ACHN (cell line): ENCODE results near the gene CADM4.
"Not testable (repeated sequence)": the region's sequence is repeated elsewhere in the genome, so short reads cannot be mapped to it uniquely, and the experiment has no call there.

Experiments used
- DNase-seq: peaks from one replicate; pipeline ENCODE4 v3.0.0-alpha.2; 2015
- in situ Hi-C: cut with HindIII; loops from 2 replicates; pipeline ENCODE4 v1.10.0; 2017; ENCODE audit warnings: low sequenced_read_pairs, low pct_ligation_motif_present, low pct_unique_long_range_greater_than_20kb

Gene CADM4, protein sequence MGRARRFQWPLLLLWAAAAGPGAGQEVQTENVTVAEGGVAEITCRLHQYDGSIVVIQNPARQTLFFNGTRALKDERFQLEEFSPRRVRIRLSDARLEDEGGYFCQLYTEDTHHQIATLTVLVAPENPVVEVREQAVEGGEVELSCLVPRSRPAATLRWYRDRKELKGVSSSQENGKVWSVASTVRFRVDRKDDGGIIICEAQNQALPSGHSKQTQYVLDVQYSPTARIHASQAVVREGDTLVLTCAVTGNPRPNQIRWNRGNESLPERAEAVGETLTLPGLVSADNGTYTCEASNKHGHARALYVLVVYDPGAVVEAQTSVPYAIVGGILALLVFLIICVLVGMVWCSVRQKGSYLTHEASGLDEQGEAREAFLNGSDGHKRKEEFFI

DNA sequence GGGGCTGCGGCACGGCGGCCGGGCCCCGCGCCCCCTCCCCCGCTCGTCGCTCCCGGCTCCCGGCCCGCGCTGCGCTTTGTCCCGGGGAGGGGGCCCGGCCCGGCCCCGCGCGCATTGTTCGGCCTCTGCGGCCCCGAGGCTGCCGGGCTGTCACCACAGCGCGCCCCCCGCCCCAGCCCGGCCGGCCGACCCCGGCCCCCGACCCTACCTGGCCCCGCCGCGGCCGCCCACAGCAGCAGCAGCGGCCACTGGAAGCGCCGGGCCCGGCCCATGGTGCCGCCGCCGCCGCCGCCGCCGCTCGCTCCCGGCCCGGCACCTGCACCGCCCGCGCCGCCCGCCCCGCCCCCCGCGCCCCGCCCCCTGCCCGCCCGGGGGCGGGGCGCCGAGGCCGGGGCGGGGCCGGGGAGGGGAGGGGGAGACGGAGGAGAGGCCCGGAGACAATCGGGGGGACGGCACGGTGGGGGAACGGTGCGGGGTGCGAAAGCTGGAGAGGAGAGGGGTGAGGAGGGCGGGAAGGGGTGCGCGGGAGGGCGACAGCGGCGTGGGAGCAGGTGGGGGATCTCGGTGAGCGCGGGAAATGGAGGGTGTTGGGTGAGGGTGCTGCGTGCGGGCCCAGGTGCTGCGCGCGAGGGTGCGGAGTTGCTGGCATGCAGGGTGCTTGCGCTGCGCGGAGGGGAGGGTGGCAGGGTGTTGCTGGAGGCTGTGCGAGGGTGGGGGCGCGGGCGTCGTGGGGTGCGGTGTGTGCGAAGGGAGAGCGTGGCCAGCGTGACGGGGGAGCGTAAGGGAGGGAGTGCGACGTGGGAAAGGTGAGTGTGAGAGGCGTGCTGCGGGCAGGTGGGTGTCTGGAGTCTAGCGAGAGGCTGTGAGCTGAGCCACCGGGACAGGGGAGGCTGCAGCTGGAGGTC, at the start of gene CADM4:
CADM4 (minus strand) TSS at position 332 of the 905 bp plus-strand sequence; CDS start at position 272, 60 bp downstream.
- in situ Hi-C loops: no loop called here
- DNase-seq: peak; percentile 28

DNA sequence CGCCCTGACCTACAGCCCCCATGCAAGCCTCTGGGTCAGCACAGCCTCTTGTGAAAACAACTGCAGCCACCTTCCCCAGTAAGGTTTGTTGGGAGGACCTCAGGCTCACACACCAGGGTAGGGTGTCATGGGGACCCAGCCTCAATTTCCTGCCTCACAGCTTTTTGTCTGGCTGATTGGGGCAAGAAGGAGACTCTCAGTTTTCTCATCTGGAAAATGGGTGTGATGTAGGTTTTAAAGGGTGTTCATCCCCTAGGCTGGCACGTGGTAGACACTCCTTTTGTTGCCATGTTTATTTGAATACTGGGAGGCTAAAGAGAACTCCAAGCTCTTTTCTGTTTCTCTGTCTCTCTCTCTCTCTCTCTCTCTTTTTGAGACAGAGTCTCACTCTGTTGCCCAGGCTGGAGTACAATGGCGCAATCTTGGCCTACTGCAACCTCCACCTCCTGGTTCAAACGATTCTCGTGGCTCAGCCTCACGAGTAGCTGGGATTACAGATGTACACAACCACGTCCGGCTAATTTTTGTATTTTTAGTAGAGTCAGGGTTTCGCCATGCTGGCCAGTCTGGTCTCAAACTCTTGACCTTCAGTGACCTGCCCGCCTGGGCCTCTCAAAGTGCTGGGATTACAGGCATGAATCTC, 48.5 kb upstream of the CADM4 start:
- in situ Hi-C loops: no loop called here
- no peak for DNase-seq

DNA sequence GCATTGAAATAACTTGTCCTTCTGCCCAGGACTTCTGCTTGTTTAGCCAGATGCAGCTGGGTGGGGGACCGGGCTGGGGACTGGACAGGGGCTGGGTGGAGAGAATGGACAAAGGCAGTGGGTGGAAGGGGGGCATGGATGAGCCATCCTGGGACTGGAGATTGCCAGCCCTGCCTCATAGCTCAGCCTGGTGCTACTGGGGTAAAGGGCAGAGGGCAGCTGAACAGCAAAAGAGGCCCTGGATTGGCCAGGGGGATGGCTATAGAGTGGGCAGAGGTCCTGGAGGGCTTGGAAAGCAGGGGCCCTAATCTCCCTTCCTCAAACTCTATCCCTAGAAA, 48.0 kb upstream of the CADM4 start:
- no peak for DNase-seq
- in situ Hi-C loops: no loop called here

DNA sequence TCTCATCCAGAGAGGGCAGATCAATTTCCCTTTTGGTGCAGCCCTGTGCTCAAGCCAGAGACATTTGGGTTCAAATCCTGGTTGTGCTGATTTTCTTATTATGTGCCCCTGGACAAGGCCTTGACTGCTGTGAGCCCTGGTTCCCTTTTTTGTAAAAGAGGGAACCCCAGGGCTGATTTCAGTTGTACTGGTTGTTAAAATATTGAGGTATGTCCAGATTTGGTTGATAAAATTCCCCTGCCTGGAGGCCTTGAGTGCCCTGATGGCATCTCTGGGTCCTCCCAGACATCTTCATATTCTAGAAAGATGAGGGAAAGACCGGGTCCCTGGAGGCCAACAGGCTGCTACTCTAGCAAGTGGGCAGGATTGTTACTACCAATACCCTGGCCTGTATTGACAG, 44.7 kb upstream of the CADM4 start:
- in situ Hi-C loops: no loop called here
- DNase-seq: no peak

DNA sequence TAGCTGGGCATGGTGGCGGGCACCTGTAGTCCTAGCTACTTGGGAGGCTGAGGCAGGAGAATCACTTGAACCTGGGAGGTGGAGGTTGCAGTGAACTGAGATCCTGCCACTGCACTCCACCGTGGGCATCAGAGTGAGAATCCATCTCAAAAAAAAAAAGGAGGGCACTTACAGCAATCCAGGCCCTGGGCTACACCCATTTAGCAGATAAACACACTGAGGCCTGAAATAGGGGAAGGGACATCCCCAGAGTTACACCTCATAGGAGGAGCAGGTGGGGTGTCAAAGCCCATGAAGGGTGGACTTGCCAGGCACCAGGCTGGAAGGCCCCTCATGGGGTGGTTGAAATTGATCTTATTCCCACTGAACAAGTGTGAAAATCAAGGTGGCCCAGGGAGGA, 44.3 kb upstream of the CADM4 start:
- DNase-seq: no peak
- in situ Hi-C loops: no loop called here

DNA sequence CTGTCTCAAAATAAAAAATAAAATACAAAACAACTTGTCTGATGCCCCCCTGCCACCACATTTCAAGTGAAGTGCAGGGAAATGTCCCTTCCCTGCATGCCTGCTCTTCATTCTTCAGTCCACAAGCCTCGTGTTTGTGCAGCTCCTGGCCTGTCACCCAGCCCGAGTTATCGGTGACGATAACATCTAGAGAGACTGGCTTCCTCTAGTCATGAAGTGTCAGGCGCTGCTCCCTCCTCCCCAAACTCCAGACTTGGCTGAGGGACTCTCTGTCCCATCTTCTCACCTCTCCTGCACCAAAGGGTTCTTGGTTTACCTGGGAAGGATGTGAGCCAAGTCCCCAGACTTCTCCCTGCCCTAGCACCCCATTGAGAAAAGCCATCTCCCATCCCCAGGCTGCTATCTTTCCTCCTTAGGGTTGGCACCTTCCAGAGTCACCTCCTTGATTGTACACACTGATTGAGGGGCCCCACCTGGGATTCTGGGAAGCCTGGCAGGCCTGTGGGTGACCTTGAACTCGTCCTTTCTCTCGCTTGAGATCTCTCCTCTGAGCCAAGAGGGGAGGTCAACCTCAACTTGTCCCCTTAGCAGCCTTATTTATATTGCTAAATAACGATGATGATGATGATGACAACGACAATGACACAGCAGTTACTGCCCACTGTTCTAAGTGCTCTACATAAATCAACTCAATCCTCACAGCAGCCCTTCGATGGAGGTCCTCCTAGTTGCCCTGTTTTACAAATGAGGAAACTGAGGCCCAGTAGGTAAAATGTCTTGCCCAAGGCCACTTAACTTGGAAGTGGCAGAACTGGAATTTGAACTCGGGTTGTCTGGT, 43.4 kb upstream of the CADM4 start:
- in situ Hi-C loops: no loop called here
- no peak for DNase-seq

DNA sequence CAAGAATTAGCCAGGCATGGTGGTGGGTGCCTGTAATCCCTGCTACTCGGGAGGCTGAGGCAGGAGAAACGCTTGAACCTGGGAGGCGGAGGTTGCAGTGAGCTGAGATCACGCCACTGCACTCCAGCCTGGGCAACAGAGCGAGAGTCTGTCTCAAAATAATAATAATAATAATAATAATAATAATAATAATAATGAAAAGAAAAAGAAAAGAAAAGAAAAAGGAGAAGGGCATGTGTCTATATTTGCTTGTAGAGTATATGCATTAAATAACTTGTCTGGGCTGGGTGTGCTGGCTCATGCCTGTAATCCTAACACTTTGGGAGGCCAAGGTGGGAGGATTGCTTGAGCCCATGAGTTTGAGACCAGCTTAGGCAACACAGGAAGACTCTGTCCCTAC, 42.6 kb upstream of the CADM4 start:
- in situ Hi-C loops, DNase-seq: not testable (repeated sequence)

DNA sequence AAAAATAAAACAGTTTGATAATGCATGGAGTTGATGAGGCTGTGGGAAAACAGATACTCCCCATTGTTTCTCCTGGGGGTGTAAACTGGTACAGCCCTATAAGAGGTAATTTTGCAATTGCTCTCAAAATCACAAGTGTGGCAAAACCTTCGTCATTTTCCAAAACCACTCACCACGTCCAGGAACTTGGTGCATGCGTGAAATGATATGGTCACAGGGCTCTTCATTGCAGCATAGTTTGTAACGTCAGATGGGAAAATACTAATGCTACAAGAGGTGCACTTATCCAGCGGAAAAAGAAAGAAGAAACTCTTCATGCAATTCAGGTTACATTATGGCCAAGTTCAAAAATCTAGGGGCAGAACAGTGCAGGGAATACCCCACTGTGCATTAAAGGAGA, 42.2 kb upstream of the CADM4 start:
- no peak for DNase-seq
- in situ Hi-C loops: no loop called here

DNA sequence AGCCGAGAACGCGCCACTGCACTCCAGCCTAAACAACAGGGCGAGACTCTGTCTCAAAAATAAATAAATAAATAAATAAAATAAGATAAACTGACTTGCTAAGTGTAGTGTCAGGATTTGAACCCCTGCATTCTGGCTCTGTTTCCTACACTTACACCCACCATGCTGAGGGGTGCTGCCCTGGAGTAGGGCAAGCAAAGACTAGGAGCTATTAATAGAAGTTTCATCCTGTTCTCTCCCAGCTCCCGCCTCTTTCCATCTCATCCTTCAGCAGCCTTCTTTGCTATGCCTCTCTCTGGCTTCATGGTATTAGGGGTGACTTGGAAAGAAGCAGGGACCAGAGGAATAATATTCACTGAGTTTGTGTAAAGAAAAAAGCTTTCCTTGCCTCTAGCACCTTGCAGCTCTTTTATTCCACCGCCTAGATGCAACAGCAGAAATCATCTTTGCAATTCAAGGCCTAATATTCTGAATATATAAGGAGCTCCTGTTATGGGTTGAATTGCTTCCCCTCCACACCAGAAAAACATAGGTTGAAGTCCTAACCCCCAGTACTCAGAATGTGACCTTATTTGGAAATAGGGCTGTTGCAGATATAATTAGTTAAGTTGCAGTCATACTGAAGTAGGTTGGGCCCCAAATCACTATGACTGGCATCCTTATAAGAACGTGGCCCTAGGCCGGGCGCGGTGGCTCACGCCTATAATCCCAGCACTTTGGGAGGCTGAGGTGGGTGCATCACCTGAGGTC, 39.0 kb upstream of the CADM4 start:
- in situ Hi-C loops: no loop called here

DNA sequence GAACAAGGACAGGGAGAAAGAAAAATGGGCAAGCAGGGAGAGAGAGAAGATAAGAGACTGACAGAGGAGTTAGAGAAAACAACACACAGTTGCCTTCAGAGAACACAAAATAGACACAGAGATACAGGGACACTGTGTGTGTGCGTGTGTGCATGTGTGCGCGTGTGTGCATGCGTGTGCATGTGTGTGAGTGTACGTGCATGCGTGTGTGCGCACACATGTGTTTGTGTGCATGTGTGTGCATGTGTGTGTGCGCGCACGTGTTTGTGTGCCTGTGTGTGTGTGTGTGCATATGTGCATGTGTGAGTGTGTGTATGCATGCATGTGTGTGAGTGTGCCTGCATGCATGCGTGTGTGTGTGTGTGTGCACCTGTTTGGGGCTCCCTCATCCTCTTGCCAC, 36.3 kb upstream of the CADM4 start:
- DNase-seq: no peak
- in situ Hi-C loops: no loop called here

More for the DNA sequence above, 39.0 kb upstream of the CADM4 start:
- DNase-seq: no peak

DNA sequence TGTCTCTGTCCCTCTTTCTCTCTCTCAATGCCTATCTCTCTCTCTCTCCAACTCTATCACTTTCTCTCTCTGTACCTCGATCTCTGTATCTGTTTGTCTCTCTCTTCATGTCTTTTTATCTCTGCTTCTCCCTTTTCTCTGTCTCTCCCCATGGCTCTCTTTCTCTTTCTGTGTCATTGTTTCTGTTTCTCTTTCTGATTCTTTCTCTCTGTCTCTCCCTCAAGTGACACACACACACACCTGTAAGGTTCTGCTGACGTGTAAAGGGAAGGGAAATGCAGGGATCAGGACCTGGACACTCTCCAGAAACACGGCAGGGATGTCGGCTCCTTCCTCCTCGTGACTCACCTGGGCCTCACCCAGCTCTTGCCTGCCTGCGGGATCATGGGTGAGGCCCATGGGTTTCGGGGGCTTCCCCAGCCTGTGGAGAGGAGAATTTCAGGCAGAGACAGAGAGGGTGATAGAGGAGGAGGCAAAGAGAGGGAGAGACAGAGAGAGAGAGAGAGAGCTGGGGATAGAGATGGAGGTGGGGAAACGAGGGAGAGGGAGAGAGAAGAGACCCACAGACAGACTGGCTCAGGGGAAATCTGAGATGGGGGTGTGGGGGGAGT, 35.7 kb upstream of the CADM4 start:
- in situ Hi-C loops: no loop called here
- peak; percentile 45 for DNase-seq

DNA sequence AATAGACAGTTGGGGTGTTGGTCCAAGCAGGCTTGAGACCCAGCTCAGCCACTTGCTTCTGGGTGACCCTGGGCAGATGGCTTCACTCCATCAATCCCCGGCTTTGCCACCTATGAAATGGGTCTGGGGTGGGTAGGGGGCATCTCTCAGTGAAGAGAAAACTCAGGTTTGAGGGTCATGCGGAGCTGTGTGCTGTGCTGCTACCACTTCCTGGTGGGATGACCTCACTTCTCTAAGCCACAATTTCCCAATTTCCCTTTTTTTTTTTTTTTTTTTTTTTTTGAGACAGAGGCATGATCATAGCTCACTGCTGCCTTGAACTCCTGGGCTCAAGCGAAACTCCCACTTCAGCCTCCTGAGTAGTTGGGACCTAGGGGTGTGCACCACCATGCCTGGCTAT, 34.9 kb upstream of the CADM4 start:
- in situ Hi-C loops: no loop called here
- no peak for DNase-seq

DNA sequence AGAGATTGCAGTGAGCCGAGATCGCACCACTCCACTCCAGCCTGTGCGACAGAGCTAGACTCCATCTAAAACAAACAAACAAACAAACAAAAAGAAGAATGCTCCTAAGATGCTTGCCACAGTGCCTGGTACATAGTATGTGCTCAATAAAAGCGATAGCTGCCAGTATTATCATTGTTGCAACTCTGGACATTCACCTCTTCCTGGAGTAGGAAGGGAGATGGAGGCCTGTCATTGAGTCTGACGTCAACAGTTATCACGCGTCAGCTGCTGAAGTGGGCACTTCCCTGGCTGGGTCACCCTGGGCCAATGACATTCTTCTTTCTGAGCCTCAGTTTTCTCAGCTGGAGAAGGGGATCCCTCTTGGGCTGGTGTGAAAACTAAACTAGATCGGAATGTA, 34.5 kb upstream of the CADM4 start:
- DNase-seq: no peak
- in situ Hi-C loops: no loop called here

DNA sequence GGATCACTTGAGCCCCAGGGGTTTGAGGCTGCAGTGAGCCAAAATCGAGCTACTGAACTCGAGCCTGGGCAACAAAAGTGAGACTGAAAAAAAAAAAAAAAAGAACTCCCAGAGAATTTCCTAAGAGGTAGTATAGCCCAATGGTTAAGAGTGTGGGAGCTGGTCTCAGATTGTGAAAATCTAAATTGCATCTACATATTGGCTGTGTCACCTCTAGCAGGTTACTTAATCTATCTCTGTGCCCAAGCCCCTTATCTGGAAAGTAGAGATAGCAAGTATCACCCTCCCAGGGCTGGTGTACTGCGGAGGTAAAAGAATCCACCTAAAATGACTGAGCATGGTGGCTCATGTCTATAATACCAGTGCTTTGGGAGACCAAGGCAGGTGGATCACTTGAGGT, 34.0 kb upstream of the CADM4 start:
- DNase-seq: no peak
- in situ Hi-C loops: no loop called here

DNA sequence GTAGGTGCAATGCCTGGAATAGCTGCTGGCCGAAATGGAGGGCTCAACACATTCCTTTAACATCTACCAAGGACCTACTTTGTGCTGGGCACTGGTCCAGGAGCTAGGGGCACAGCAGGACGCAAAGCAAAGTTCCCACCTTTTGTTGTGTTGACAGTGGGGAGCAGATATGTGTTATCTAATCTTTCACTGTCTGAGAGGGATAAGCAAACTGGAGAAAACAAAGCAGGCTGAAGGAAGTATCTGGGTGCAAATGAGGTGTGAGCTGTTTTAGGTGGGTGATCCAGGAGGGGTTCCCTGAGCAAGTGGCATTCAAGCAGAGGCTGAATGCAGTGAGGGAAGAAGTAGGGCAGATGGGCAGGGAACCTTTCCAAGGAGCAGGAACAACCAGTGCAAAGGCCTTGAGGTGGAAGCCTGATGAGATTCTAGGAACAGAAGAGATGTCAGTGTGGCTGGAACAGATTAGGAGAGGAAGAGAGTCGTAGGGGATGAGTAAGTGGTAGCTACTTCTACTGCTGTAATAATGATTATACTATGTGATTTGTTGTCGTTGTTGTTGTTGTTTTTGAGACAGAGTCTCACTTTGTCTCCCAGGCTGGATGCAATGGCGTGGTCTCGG, 32.5 kb upstream of the CADM4 start:
- DNase-seq: no peak

DNA sequence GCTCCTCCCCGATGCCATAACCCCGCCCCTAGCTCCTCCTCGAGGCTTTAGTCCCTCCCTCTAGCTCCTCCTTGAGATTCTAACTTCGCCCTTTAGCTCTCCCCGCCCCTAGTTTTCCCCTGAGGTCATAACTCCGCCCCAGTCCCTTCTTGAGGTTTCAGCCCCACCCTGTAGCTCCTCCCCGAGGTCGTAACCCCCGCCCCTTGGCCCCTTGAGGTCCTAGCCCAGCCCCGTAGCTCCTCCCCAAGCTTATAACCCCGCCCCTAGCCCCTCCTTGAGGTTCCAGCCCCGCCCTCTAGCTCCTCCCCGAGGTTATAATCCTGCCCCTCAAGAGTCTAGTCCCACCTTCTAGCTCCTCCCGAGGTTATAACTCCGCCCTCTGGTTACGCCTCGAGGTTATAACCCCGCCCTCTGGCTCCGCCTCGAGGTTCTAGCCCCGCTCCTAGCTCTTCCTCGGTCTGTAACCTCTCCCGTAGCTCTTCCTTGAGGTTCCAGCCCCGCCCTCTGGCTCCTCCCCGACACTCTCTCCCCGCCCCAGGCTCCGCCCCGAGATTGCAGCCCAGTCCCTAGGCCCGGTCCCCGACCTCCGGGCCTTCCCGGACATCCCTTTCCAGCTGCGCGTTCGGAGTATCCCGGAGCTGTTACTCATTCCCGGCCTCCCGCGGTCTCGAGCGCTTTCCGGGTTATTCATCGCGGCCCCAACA, 28.9 kb upstream of the CADM4 start:
- DNase-seq: peak; percentile 96
- in situ Hi-C loops: no loop called here

More for the DNA sequence above, 32.5 kb upstream of the CADM4 start:
- in situ Hi-C loops: no loop called here
